Measurements from ENCODE around the gene NETO2.

DNA sequence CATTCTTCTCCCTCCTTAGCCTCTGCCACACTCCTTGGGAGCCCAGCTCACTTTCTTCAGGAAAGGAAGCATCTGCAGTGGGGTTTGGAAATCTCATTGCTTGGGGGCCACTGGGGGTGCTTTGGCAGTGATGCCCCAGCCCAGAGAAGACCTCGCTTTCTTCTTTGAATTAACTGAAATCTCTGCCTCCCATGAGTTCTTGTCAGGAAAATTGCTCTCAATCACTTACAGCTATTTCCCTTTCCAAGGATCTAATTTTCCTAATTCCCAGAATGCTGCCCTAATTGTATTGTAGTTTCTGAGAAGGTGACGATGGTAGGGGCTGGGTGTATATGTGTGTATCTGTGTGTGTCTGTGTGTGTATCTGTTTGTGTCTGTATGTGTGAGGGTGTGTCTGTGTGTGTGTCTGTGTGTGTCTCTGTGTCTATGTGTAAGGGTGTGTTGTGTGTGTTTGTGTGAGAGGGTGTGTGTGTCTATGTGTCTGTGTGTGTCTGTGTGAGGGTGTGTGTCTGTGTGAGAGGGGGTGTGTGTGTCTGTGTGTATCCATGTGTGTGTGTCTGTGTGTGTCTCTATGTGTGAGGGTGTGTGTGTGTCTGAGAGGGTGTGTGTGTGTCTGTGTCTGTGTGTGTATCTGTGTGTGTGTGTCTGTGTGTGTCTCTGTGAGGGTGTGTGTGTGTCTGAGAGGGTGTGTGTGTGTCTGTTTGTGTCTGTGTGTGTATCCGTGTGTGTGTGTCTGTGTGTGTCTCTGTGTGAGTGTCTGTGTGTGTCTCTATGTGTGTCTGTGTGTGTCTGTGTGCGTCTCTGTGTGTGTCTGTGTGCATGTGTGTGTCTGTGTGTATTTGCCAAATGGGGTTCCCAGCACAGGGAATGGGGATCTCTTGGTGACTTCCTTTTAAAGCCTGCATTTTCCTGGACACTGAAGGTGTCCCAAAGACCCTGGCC, 86.8 kb downstream of the NETO2 start:
- TF ChIP-seq POLR2AphosphoS5 (IDR thresholded peaks at IDR 0.05; ENCODE audit: low read depth, low read length) (no peak), TAF1 (IDR thresholded peaks at IDR 0.05; ENCODE audit: borderline replicate concordance, insufficient read depth, low read length) (no peak), REST (IDR thresholded peaks at IDR 0.05; ENCODE audit: insufficient read depth in 1 of 2, low read depth in 2 of 2, low read length in 2 of 2) (no peak), SIN3A (IDR thresholded peaks at IDR 0.05; ENCODE audit: borderline replicate concordance, insufficient read depth, low read length) (no peak), FOXP2 (optimal IDR thresholded peaks at IDR 0.05; ENCODE audit: borderline replicate concordance, extremely low read depth, extremely low read length, insufficient read depth) (no peak)
